OCI-LY3 (cell line): ENCODE results near the gene RHOJ.

Source experiments
- H2AFZ ChIP-seq: fragments of 200-600, 300-600 bp; shearing (Covaris generic); 2 replicates; pipeline ENCODE4 v1.6.0; 2014; ENCODE audit warnings: antibody characterized with exemption, low read depth, low read length
- H3K27ac ChIP-seq: fragments of 200-600, 300-600 bp; sonication (generic); 2 replicates; pipeline ENCODE4 v1.5.1; 2014; ENCODE audit warnings: mild to moderate bottlenecking, low read length, moderate library complexity, mixed read lengths
- H3K27me3 ChIP-seq: fragments of 200-600, 300-600 bp; sonication (generic); 2 replicates; pipeline ENCODE4 v1.6.1; 2014; ENCODE audit warnings: low read depth, low read length, mixed read lengths
- H3K36me3 ChIP-seq: fragments of 200-600, 300-600 bp; sonication (generic); replicated peaks from 2 replicates; pipeline ENCODE3; 2014; ENCODE audit warnings: low read depth, low read length, mixed read lengths
- H3K4me1 ChIP-seq: fragments of 300-600, 200-600 bp; sonication (generic); 2 replicates; pipeline ENCODE4 v1.6.1; 2014; ENCODE audit warnings: low read length, mixed read lengths
- H3K4me2 ChIP-seq: fragments of 200-600, 300-600 bp; sonication (generic); 2 replicates; pipeline ENCODE4 v1.6.1; 2014; ENCODE audit warnings: low read length, mixed read lengths
- H3K4me3 ChIP-seq: fragments of 300-600, 200-600 bp; sonication (generic); 2 replicates; pipeline ENCODE4 v1.5.1; 2014; ENCODE audit warnings: antibody characterized with exemption, mild to moderate bottlenecking, low read length, moderate library complexity
- H3K79me2 ChIP-seq: fragments of 300-600, 200-600 bp; shearing (Covaris generic); 2 replicates; pipeline ENCODE4 v1.6.1; 2014; ENCODE audit warnings: mild to moderate bottlenecking, low read length, mixed read lengths
- H3K9ac ChIP-seq: fragments of 300-600, 200-600 bp; shearing (Covaris generic); 2 replicates; pipeline ENCODE4 v1.6.0; 2014; ENCODE audit warnings: mild to moderate bottlenecking, low read length, moderate library complexity
- H3K9me3 ChIP-seq: fragments of 200-600, 300-600 bp; shearing (Covaris generic); 2 replicates; pipeline ENCODE4 v1.6.1; 2014; ENCODE audit warnings: low read length, mixed read lengths; ENCODE audit not compliant: insufficient read depth
- H4K20me1 ChIP-seq: fragments of 200-600, 300-600 bp; sonication (generic); 2 replicates; pipeline ENCODE4 v1.6.1; 2016; ENCODE audit warnings: low read length, mixed read lengths; ENCODE audit not compliant: insufficient read depth
- CTCF ChIP-seq: fragments of 200-600, 300-600 bp; sonication (generic); IDR thresholded peaks from 2 replicates; pipeline ENCODE4 v1.5.1; 2014; ENCODE audit warnings: antibody characterized with exemption, low read length, low read depth
- EZH2phosphoT487 ChIP-seq: fragments of 200-600 bp; shearing (Covaris generic); IDR thresholded peaks from 2 replicates; pipeline ENCODE4 v1.6.1; 2018; ENCODE audit warnings: antibody characterized with exemption, mixed run types, low read depth

RHOJ gene

DNA sequence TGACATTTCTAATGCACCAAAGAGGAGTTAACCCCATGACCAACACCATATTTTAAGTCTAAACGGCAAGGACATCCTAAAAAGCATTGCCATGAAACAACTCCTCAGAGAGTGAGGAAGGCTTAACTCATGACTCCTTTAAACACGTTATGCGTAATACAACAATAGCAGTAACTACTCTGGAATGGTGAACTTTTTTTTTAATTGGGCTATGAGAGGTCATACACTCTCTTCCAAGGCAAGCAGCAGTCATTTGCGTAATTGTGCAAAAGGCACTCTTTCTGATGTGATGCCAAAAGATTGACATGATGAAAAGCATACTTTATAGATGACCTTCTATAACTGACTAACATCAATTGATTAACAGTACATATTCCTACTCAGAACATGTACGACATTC is 39.4 kb downstream of the RHOJ start:
- no peaks in the 10 kb centered on the region for H3K4me1 ChIP-seq
- no peaks in the 10 kb centered on the region for H3K79me2 ChIP-seq
- no peak overlapping the region for H3K4me3 ChIP-seq
- TF ChIP-seq CTCF, result no peak
- TF ChIP-seq EZH2phosphoT487, result no peak
- H2AFZ ChIP-seq, result no peak overlapping the region
- H3K27me3 ChIP-seq, result peaks cover 8% of the 10 kb centered on the region; the same call in 1 of the 2 replicates
- no peaks in the 10 kb centered on the region for H4K20me1 ChIP-seq
- no peaks in the 10 kb centered on the region for H3K9me3 ChIP-seq
- no peak overlapping the region for H3K9ac ChIP-seq
- no peak overlapping the region for H3K27ac ChIP-seq
- H3K4me2 ChIP-seq, result no peak overlapping the region
- H3K36me3 ChIP-seq, result no peaks in the 10 kb centered on the region

- Histone ChIP-seq H3K4me3 (no peak overlapping the region), H3K4me2 (no peak overlapping the region), H3K79me2 (no peaks in the 10 kb centered on the region), H3K27ac (no peak overlapping the region), H2AFZ (no peak overlapping the region), H3K9me3 (no peaks in the 10 kb centered on the region), H3K4me1 (no peaks in the 10 kb centered on the region), H3K9ac (no peak overlapping the region), H3K36me3 (no peaks in the 10 kb centered on the region), H4K20me1 (no peaks in the 10 kb centered on the region), H3K27me3 (peaks cover 8% of the 10 kb centered on the region; the same call in 1 of the 2 replicates)
- no peak for TF ChIP-seq EZH2phosphoT487
- no peak for TF ChIP-seq CTCF
These were observed 41.6 kb downstream of the RHOJ start for GRCh38 chr14:63245893-63246292.

DNA sequence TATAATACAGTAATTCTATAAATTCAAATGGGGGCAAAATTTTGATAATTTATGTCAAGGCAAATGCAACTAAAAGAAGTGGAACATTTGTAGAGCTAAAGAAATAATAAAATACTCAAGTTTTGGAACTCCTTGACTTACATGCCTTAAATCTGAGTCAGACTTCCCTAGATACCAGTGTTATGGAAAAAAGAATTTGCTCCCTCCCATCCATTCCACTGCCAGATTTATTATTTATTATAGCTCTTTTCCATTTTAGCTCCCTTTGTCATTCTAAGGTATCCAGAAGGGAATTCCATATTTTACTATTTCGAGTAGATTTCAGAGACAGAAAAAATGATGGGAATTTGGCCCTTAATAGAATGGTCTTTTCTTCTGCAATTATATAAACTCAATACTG is 44.0 kb downstream of the RHOJ start:
- Histone ChIP-seq H3K9ac (no peak overlapping the region), H3K4me3 (no peak overlapping the region), H4K20me1 (no peaks in the 10 kb centered on the region), H3K36me3 (no peaks in the 10 kb centered on the region), H3K27ac (no peak overlapping the region), H3K79me2 (no peaks in the 10 kb centered on the region), H3K27me3 (peaks cover 8% of the 10 kb centered on the region; the same call in 1 of the 2 replicates), H3K9me3 (no peaks in the 10 kb centered on the region), H3K4me1 (no peaks in the 10 kb centered on the region), H3K4me2 (no peak overlapping the region), H2AFZ (no peak overlapping the region)
- TF ChIP-seq CTCF (no peak), EZH2phosphoT487 (no peak)

GRCh38 chr14:63249092-63249491 is 44.8 kb downstream of the RHOJ start:
- TF ChIP-seq EZH2phosphoT487 (no peak), CTCF (no peak)
- H3K4me2 ChIP-seq, result no peak overlapping the region
- no peaks in the 10 kb centered on the region for H4K20me1 ChIP-seq
- H3K36me3 ChIP-seq, result no peaks in the 10 kb centered on the region
- H3K4me1 ChIP-seq, result no peaks in the 10 kb centered on the region
- no peaks in the 10 kb centered on the region for H3K79me2 ChIP-seq
- no peak overlapping the region for H3K4me3 ChIP-seq
- no peak overlapping the region for H2AFZ ChIP-seq
- no peak overlapping the region for H3K9ac ChIP-seq
- peaks cover 4% of the 10 kb centered on the region; the same call in 1 of the 2 replicates for H3K27me3 ChIP-seq
- no peaks in the 10 kb centered on the region for H3K9me3 ChIP-seq
- no peak overlapping the region for H3K27ac ChIP-seq
